WTC11 (cell line): ENCODE data around the gene SLFN14. TPM values are rescaled to one million over a fixed set of nuclear protein-coding genes. Genes with fewer than 3 reads are reported as not detected.
A peak's percentile ranks its signal among the peaks of the same experiment; 100 is the strongest.

Experiments
- ATAC-seq: fragments of 200-7000 bp; cut with Tn5 transposase; 2 replicates; pipeline ENCODE4 v1.10.0; 2021; ENCODE audit warnings: mild to moderate bottlenecking, moderate library complexity
- CTCF ChIA-PET: fragments of 300-600 bp; sonication (Branson Sonifier 250); formaldehyde crosslinking; loops from one replicate; lab custom pipeline; 2021; ENCODE audit warnings: antibody characterized with exemption; lab: Charles Lee
- POLR2A ChIA-PET: fragments of 350-600 bp; sonication (Branson Sonifier 250); formaldehyde crosslinking; loops from one replicate; lab custom pipeline; 2021; ENCODE audit warnings: antibody characterized with exemption; lab: Charles Lee
- DNase-seq: peaks from one replicate; pipeline ENCODE4 v3.0.0; 2021; ENCODE audit warnings: low spot score
- H3K27ac Mint-ChIP-seq: 2 replicates; pipeline ENCODE4 v1.8.0; 2021; ENCODE audit warnings: mixed read lengths
- H3K27me3 Mint-ChIP-seq: 2 replicates; pipeline ENCODE4 v1.8.0; 2021; ENCODE audit warnings: low read depth, mild to moderate bottlenecking, moderate library complexity, mixed read lengths
- H3K36me3 Mint-ChIP-seq: 2 replicates; pipeline ENCODE4 v1.8.0; 2021; ENCODE audit warnings: mixed read lengths
- H3K4me1 Mint-ChIP-seq: 2 replicates; pipeline ENCODE4 v1.8.0; 2022; ENCODE audit warnings: mixed read lengths
- H3K4me3 Mint-ChIP-seq: 2 replicates; pipeline ENCODE4 v1.8.0; 2021; ENCODE audit warnings: mild to moderate bottlenecking, moderate library complexity, mixed read lengths
- H3K9me3 Mint-ChIP-seq: 2 replicates; pipeline ENCODE4 v1.8.0; 2021; ENCODE audit warnings: mixed read lengths
- CBFB ChIP-seq: sonication (generic); formaldehyde crosslinking; IDR thresholded peaks from 2 replicates; pipeline ENCODE4 v1.8.1; 2022; ENCODE audit warnings: mild to moderate bottlenecking, low read depth, missing genetic modification reagents
- CREM ChIP-seq: sonication (generic); formaldehyde crosslinking; IDR thresholded peaks from 2 replicates; pipeline ENCODE4 v1.8.1; 2022; ENCODE audit warnings: mild to moderate bottlenecking, missing genetic modification reagents, moderate library complexity
- EMX1 ChIP-seq: fragments of 250-450 bp; sonication (Bioruptor Pico); IDR thresholded peaks from 2 replicates; pipeline ENCODE4 v1.8.0; 2021; ENCODE audit warnings: mild to moderate bottlenecking
- FOXP1 ChIP-seq: sonication (generic); formaldehyde crosslinking; IDR thresholded peaks from 2 replicates; pipeline ENCODE4 v1.8.0; 2022; ENCODE audit warnings: missing genetic modification reagents, mild to moderate bottlenecking, moderate library complexity, borderline replicate concordance
- IRF2 ChIP-seq: sonication (generic); formaldehyde crosslinking; IDR thresholded peaks from 2 replicates; pipeline ENCODE4 v1.8.0; 2022; ENCODE audit warnings: low read depth, missing genetic modification reagents, borderline replicate concordance
- PRRX2 ChIP-seq: fragments of 250-450 bp; sonication (Bioruptor Pico); IDR thresholded peaks from 2 replicates; pipeline ENCODE4 v1.8.0; 2021; ENCODE audit warnings: mild to moderate bottlenecking
- RELA ChIP-seq: sonication (generic); formaldehyde crosslinking; IDR thresholded peaks from 2 replicates; pipeline ENCODE4 v1.8.1; 2022; ENCODE audit warnings: missing genetic modification reagents, mild to moderate bottlenecking, borderline replicate concordance
- SMAD4 ChIP-seq: sonication (generic); formaldehyde crosslinking; IDR thresholded peaks from 2 replicates; pipeline ENCODE4 v1.8.0; 2022; ENCODE audit warnings: mild to moderate bottlenecking, missing genetic modification reagents
- SP1 ChIP-seq: sonication (generic); formaldehyde crosslinking; conservative IDR thresholded peaks from 2 replicates; pipeline ENCODE4 v1.8.1; 2022; ENCODE audit warnings: missing genetic modification reagents
- TCF7 ChIP-seq: sonication (generic); formaldehyde crosslinking; IDR thresholded peaks from 2 replicates; pipeline ENCODE4 v1.8.0; 2022; ENCODE audit warnings: mild to moderate bottlenecking, low read depth, missing genetic modification reagents, moderate library complexity
- TEAD1 ChIP-seq: sonication (generic); formaldehyde crosslinking; IDR thresholded peaks from 2 replicates; pipeline ENCODE4 v1.8.0; 2022; ENCODE audit warnings: mild to moderate bottlenecking, missing genetic modification reagents
- ZNF121 ChIP-seq: sonication (generic); formaldehyde crosslinking; IDR thresholded peaks from 2 replicates; pipeline ENCODE4 v1.8.0; 2023; ENCODE audit warnings: missing genetic modification reagents
- ZNF219 ChIP-seq: sonication (generic); formaldehyde crosslinking; IDR thresholded peaks from 2 replicates; pipeline ENCODE4 v1.8.0; 2023; ENCODE audit warnings: missing genetic modification reagents, mild to moderate bottlenecking, borderline replicate concordance
- ZNF671 ChIP-seq: fragments of 250-450 bp; sonication (Bioruptor Pico); IDR thresholded peaks from 2 replicates; pipeline ENCODE4 v1.8.0; 2021; ENCODE audit warnings: mild to moderate bottlenecking
- total RNA-seq: library from RNA; stranded (reverse); gene quantifications from 3 replicates; pipeline ENCODE4 v1.2.3, GENCODE V29; 2021
- TF ChIP-seq, protein P1 (sequence below): fragments of 250-450 bp; sonication (Bioruptor Pico); IDR thresholded peaks from 2 replicates; pipeline ENCODE4 v1.8.0; 2021; ENCODE audit warnings: mild to moderate bottlenecking
- TF ChIP-seq, protein P2 (sequence below): sonication (generic); formaldehyde crosslinking; IDR thresholded peaks from 2 replicates; pipeline ENCODE4 v1.8.1; 2023; ENCODE audit warnings: mild to moderate bottlenecking, moderate library complexity, missing genetic modification reagents
- TF ChIP-seq, protein P3 (sequence below): fragments of 200-600 bp; IDR thresholded peaks from 2 replicates; pipeline ENCODE4 v1.8.0; 2022; ENCODE audit warnings: antibody characterized with exemption
- TF ChIP-seq, protein P4 (sequence below): sonication (generic); formaldehyde crosslinking; IDR thresholded peaks from 2 replicates; pipeline ENCODE4 v1.8.1; 2023; ENCODE audit warnings: mild to moderate bottlenecking, missing genetic modification reagents, borderline replicate concordance
- TF ChIP-seq, protein P5 (sequence below): sonication (generic); formaldehyde crosslinking; IDR thresholded peaks from 2 replicates; pipeline ENCODE4 v1.8.0; 2023; ENCODE audit warnings: mild to moderate bottlenecking, missing genetic modification reagents
- TF ChIP-seq, protein P6 (sequence below): fragments of 250-450 bp; sonication (Bioruptor Pico); IDR thresholded peaks from 2 replicates; pipeline ENCODE4 v1.9.0; 2021; ENCODE audit warnings: moderate library complexity, mild to moderate bottlenecking, inconsistent platforms, borderline replicate concordance

SLFN14 gene
- total RNA-seq, 1 experiment from 2014 or later = not detected

DNA sequence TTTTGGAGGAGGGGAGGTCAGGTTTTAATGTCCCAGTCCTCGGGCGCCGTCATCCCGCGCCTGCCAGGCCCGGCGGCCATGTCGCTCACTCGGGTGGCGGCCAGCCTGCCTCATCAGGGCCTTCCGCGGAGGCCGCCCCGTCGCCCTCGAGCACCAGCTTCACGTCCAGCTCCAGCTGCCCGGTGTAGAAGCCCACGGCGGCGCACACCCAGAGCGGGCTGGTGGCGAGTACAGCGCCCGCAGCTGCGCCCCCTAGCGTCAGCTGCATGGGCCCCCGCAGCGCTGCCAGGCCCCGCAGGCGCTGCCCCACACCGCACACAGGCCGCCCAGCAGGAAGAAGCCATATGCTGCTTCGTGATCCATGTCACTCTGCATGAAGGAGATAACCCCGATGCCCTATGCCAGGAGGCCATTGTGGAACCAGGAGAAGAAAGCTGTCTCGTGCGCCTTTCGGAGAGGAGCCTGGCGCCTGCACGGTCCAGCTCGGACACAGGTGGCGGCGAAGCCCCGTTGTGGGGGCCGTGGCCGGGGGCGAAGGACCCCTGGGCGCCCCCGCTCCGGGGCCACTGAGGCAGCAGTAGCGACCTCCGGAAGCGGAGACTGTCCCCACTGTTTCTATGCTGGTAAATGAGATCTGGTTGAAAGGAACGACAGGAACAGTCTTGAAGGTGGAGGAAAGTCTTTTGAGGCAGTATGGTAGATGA is 36.1 kb upstream of the SLFN14 start:
- POLR2A ChIA-PET = interaction anchor here (0.6 to 2.3 kb wide), 3 partner anchors 15 to 252 kb away, joined by 3 to 6 read pairs (median 6); partner anchors contain the start of gene PEX12
- Mint-ChIP-seq H3K27ac (peak overlapping the region; percentile 71; the same call in 1 of the 2 replicates), H3K27me3 (no peaks in the 10 kb centered on the region), H3K4me1 (peaks cover 6% of the 10 kb centered on the region), H3K9me3 (no peaks in the 10 kb centered on the region), H3K36me3 (peaks cover 46% of the 10 kb centered on the region), H3K4me3 (peak overlapping the region; percentile 45)
- no peak for TF ChIP-seq TEAD1 (CRISPR knock-in tag)
- 0 out of 2 replicates have a peak, but pooled peaks have one; percentile 43 for TF ChIP-seq EMX1 (CRISPR knock-in tag)
- peak; percentile 49; the same call in 1 of the 2 replicates for TF ChIP-seq SP1 (CRISPR knock-in tag)
- TF ChIP-seq, protein P1, sequence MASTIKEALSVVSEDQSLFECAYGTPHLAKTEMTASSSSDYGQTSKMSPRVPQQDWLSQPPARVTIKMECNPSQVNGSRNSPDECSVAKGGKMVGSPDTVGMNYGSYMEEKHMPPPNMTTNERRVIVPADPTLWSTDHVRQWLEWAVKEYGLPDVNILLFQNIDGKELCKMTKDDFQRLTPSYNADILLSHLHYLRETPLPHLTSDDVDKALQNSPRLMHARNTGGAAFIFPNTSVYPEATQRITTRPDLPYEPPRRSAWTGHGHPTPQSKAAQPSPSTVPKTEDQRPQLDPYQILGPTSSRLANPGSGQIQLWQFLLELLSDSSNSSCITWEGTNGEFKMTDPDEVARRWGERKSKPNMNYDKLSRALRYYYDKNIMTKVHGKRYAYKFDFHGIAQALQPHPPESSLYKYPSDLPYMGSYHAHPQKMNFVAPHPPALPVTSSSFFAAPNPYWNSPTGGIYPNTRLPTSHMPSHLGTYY (CRISPR knock-in tag) = no peak
- 0 out of 2 replicates have a peak, but pooled peaks have one; percentile 35 for TF ChIP-seq ZNF121 (CRISPR knock-in tag)
- TF ChIP-seq PRRX2 (CRISPR knock-in tag) = no peak
- TF ChIP-seq, protein P2, sequence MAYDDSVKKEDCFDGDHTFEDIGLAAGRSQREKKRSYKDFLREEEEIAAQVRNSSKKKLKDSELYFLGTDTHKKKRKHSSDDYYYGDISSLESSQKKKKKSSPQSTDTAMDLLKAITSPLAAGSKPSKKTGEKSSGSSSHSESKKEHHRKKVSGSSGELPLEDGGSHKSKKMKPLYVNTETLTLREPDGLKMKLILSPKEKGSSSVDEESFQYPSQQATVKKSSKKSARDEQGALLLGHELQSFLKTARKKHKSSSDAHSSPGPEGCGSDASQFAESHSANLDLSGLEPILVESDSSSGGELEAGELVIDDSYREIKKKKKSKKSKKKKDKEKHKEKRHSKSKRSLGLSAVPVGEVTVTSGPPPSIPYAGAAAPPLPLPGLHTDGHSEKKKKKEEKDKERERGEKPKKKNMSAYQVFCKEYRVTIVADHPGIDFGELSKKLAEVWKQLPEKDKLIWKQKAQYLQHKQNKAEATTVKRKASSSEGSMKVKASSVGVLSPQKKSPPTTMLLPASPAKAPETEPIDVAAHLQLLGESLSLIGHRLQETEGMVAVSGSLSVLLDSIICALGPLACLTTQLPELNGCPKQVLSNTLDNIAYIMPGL (CRISPR knock-in tag) = peak; percentile 92
- no peak for TF ChIP-seq IRF2
- TF ChIP-seq, protein P3, sequence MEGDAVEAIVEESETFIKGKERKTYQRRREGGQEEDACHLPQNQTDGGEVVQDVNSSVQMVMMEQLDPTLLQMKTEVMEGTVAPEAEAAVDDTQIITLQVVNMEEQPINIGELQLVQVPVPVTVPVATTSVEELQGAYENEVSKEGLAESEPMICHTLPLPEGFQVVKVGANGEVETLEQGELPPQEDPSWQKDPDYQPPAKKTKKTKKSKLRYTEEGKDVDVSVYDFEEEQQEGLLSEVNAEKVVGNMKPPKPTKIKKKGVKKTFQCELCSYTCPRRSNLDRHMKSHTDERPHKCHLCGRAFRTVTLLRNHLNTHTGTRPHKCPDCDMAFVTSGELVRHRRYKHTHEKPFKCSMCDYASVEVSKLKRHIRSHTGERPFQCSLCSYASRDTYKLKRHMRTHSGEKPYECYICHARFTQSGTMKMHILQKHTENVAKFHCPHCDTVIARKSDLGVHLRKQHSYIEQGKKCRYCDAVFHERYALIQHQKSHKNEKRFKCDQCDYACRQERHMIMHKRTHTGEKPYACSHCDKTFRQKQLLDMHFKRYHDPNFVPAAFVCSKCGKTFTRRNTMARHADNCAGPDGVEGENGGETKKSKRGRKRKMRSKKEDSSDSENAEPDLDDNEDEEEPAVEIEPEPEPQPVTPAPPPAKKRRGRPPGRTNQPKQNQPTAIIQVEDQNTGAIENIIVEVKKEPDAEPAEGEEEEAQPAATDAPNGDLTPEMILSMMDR = peak; percentile 83
- no peak for TF ChIP-seq ZNF671 (CRISPR knock-in tag)
- TF ChIP-seq FOXP1 (CRISPR knock-in tag) = peak; percentile 74; the same call in 1 of the 2 replicates
- TF ChIP-seq RELA = no peak
- TF ChIP-seq ZNF219 = no peak
- TF ChIP-seq, protein P4, sequence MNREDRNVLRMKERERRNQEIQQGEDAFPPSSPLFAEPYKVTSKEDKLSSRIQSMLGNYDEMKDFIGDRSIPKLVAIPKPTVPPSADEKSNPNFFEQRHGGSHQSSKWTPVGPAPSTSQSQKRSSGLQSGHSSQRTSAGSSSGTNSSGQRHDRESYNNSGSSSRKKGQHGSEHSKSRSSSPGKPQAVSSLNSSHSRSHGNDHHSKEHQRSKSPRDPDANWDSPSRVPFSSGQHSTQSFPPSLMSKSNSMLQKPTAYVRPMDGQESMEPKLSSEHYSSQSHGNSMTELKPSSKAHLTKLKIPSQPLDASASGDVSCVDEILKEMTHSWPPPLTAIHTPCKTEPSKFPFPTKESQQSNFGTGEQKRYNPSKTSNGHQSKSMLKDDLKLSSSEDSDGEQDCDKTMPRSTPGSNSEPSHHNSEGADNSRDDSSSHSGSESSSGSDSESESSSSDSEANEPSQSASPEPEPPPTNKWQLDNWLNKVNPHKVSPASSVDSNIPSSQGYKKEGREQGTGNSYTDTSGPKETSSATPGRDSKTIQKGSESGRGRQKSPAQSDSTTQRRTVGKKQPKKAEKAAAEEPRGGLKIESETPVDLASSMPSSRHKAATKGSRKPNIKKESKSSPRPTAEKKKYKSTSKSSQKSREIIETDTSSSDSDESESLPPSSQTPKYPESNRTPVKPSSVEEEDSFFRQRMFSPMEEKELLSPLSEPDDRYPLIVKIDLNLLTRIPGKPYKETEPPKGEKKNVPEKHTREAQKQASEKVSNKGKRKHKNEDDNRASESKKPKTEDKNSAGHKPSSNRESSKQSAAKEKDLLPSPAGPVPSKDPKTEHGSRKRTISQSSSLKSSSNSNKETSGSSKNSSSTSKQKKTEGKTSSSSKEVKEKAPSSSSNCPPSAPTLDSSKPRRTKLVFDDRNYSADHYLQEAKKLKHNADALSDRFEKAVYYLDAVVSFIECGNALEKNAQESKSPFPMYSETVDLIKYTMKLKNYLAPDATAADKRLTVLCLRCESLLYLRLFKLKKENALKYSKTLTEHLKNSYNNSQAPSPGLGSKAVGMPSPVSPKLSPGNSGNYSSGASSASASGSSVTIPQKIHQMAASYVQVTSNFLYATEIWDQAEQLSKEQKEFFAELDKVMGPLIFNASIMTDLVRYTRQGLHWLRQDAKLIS = no peak
- no peak for TF ChIP-seq SMAD4 (CRISPR knock-in tag)
- TF ChIP-seq, protein P5, sequence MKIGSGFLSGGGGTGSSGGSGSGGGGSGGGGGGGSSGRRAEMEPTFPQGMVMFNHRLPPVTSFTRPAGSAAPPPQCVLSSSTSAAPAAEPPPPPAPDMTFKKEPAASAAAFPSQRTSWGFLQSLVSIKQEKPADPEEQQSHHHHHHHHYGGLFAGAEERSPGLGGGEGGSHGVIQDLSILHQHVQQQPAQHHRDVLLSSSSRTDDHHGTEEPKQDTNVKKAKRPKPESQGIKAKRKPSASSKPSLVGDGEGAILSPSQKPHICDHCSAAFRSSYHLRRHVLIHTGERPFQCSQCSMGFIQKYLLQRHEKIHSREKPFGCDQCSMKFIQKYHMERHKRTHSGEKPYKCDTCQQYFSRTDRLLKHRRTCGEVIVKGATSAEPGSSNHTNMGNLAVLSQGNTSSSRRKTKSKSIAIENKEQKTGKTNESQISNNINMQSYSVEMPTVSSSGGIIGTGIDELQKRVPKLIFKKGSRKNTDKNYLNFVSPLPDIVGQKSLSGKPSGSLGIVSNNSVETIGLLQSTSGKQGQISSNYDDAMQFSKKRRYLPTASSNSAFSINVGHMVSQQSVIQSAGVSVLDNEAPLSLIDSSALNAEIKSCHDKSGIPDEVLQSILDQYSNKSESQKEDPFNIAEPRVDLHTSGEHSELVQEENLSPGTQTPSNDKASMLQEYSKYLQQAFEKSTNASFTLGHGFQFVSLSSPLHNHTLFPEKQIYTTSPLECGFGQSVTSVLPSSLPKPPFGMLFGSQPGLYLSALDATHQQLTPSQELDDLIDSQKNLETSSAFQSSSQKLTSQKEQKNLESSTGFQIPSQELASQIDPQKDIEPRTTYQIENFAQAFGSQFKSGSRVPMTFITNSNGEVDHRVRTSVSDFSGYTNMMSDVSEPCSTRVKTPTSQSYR (CRISPR knock-in tag) = no peak
- TF ChIP-seq, protein P6, sequence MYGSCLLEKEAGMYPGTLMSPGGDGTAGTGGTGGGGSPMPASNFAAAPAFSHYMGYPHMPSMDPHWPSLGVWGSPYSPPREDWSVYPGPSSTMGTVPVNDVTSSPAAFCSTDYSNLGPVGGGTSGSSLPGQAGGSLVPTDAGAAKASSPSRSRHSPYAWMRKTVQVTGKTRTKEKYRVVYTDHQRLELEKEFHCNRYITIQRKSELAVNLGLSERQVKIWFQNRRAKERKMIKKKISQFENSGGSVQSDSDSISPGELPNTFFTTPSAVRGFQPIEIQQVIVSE (CRISPR knock-in tag) = no peak
- 0 out of 2 replicates have a peak, but pooled peaks have one; percentile 23 for TF ChIP-seq TCF7 (CRISPR knock-in tag)
- no peak; the same call in 1 of the 2 replicates for TF ChIP-seq CBFB (CRISPR knock-in tag)
- no peak for TF ChIP-seq CREM (CRISPR knock-in tag)
- peak; percentile 81 for DNase-seq
- CTCF ChIA-PET = interaction anchor here (0.6 to 2.4 kb wide), 32 partner anchors 9 to 456 kb away, joined by 3 to 31 read pairs (median 5); partner anchors contain the start of genes AP2B1, PEX12, RASL10B and TAF15
- peak; percentile 99 for ATAC-seq
